Nephron progenitor cell (in vitro differentiated cells): ENCODE data around the gene ANKRD13B.

Experiments
- DNase-seq: peaks from one replicate; pipeline ENCODE4 v3.0.0; 2021
- H3K27ac Mint-ChIP-seq: 2 replicates; pipeline ENCODE4 v1.8.0; 2021; ENCODE audit warnings: mild to moderate bottlenecking, moderate library complexity, mixed read lengths
- H3K27me3 Mint-ChIP-seq: 2 replicates; pipeline ENCODE4 v1.8.0; 2021; ENCODE audit warnings: mild to moderate bottlenecking, low read depth, mixed read lengths; ENCODE audit not compliant: poor library complexity
- H3K36me3 Mint-ChIP-seq: 2 replicates; pipeline ENCODE4 v1.8.0; 2021; ENCODE audit warnings: low read depth, mixed read lengths
- H3K4me1 Mint-ChIP-seq: 2 replicates; pipeline ENCODE4 v1.8.0; 2021; ENCODE audit warnings: mixed read lengths
- H3K4me3 Mint-ChIP-seq: 2 replicates; pipeline ENCODE4 v1.8.0; 2021; ENCODE audit warnings: mild to moderate bottlenecking, moderate library complexity, mixed read lengths
- H3K9me3 Mint-ChIP-seq: 2 replicates; pipeline ENCODE4 v1.8.0; 2021; ENCODE audit warnings: mild to moderate bottlenecking, moderate library complexity, mixed read lengths
- CTCF ChIP-seq: fragments of 200-600 bp; sonication (generic); IDR thresholded peaks from 2 replicates; pipeline ENCODE4 v1.5.0; 2021; ENCODE audit warnings: antibody characterized with exemption

Gene ANKRD13B

GRCh38 chr17:29655323-29655722, 62.4 kb downstream of the ANKRD13B start:
- H3K27me3 Mint-ChIP-seq, result no peaks in the 10 kb centered on the region
- peaks cover 24% of the 10 kb centered on the region for H3K36me3 Mint-ChIP-seq
- no peak overlapping the region for H3K4me3 Mint-ChIP-seq
- H3K27ac Mint-ChIP-seq, result no peak overlapping the region
- no peaks in the 10 kb centered on the region for H3K9me3 Mint-ChIP-seq
- no peaks in the 10 kb centered on the region for H3K4me1 Mint-ChIP-seq
- DNase-seq, result no peak
- TF ChIP-seq CTCF, result no peak

DNA sequence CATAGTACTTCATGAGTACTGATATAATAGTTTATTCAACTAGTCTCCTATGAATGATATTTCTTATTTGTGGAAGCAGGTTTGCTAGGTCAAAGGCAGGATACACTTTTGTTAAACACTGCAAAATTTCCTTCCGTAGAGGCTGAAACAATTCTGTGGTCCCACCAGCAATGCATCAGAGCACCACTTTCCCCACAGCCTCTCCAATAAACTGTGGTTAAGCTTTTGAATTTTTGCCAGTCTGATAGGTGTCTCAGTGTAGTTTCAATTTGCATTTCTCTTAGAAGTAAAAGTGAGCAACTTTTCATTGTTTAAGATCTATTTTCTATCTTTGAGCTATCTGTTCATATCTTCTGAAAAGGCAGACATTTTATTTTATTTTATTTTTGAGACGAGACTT, 66.2 kb downstream of the ANKRD13B start:
- Mint-ChIP-seq H3K27me3 (no peaks in the 10 kb centered on the region), H3K27ac (no peak overlapping the region), H3K36me3 (peaks cover 33% of the 10 kb centered on the region), H3K4me3 (no peak overlapping the region), H3K9me3 (no peaks in the 10 kb centered on the region), H3K4me1 (peaks cover 27% of the 10 kb centered on the region)
- no peak for DNase-seq
- TF ChIP-seq CTCF, result no peak

DNA sequence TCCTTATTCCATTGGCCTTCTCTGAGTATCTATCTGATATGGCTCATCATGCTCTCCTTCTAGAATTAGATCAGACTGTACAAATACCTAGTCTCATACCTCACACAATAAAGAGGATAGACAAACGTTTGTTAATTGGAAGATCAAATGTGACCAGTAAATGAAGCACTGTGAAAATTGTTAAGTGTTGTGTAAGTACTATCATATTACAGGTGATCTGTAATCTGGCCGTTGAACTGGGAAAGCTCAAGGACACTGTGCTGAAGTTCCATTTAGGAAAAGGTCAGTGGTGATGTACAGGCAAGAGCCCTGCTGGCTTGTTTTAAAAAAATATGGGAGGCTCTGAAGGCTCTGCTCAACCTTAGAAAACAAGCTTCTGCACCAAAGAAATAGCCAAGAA, 68.3 kb downstream of the ANKRD13B start:
- Mint-ChIP-seq H3K9me3 (no peaks in the 10 kb centered on the region), H3K27me3 (no peaks in the 10 kb centered on the region), H3K36me3 (peaks cover 30% of the 10 kb centered on the region), H3K4me1 (peaks cover 27% of the 10 kb centered on the region), H3K27ac (peak overlapping the region; percentile 4), H3K4me3 (no peak overlapping the region)
- no peak for DNase-seq
- TF ChIP-seq CTCF, result no peak

DNA sequence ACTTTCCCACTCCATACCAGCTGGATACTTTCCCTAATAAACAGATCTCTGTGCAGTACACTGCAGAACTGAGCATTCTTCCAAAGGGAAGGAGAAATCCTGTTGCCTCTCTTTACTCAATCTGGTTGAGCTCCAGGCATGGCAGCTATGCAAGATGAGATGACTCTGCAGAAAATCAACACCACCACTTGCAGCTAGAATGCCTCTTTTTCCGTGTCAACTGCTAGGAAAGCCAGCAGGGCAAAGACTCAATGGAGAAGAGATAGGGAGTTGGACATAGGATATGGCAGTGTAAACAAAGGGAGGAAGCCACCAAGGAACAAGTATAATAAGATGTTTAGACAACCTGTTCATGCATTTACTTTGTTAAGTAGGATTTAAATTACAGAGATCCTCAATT, 70.2 kb downstream of the ANKRD13B start:
- DNase-seq, result no peak
- no peaks in the 10 kb centered on the region for H3K9me3 Mint-ChIP-seq
- H3K27me3 Mint-ChIP-seq, result peaks cover 5% of the 10 kb centered on the region
- peaks cover 41% of the 10 kb centered on the region for H3K36me3 Mint-ChIP-seq
- H3K27ac Mint-ChIP-seq, result peak overlapping the region; percentile 86
- no peak overlapping the region for H3K4me3 Mint-ChIP-seq
- peaks cover 27% of the 10 kb centered on the region for H3K4me1 Mint-ChIP-seq
- TF ChIP-seq CTCF, result no peak
